ENCODE results near the gene VAV3. TPM values are rescaled to one million over a fixed set of nuclear protein-coding genes. Genes with fewer than 3 reads are reported as not detected.

VAV3 gene
- total and polyA plus RNA-seq, 10 of the 15 experiments (the other 5 are each of a cell fraction or from before 2014, with no cell fraction given) = 0.84 to 5.5 (median 3.4) TPM

DNA sequence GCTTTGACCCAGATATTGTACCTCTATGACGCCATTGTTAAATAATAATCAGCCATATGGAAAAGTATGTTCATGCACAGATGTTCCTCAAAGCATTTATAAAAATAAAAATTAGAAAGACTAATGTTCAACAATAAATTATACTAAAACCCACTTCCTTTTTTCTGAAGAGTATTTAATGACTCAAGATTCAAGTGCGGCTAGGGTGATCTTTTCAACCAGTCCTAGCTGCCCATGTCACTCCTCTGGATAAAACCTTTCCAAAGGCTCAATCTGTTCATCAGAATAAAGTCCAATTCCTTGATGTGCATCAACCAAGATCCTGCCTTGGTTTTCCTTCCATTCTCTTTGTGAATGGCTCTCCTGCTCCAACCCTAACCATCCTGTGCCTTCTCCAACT lies 292.0 kb downstream of the VAV3 start:
- Histone ChIP-seq H3K9ac (ENCODE audit: control insufficient read depth, insufficient read depth, low read length) (no peak overlapping the region), H3K9me3 (replicated peaks; ENCODE audit: control insufficient read depth, insufficient read depth, low read length) (no peaks in the 10 kb centered on the region), H4K20me1 (ENCODE audit: control insufficient read depth, insufficient read depth) (no peaks in the 10 kb centered on the region), H3K79me2 (ENCODE audit: control insufficient read depth, insufficient read depth, low read length) (no peaks in the 10 kb centered on the region), H3K4me3 (no peak overlapping the region), H3K4me1 (ENCODE audit: control insufficient read depth, insufficient read depth, low read length) (no peaks in the 10 kb centered on the region), H3K27me3 (replicated peaks in 1 of 2; ENCODE audit: control insufficient read depth in 2 of 2, insufficient read depth in 2 of 2, low read length in 1 of 2) (no peaks in the 10 kb centered on the region), H2AFZ (ENCODE audit: control insufficient read depth, low read depth, low read length) (no peak overlapping the region), H3K36me3 (ENCODE audit: control insufficient read depth in 2 of 2, insufficient read depth in 2 of 2, low read length in 1 of 2) (no peaks in the 10 kb centered on the region), H3K4me2 (ENCODE audit: control insufficient read depth, insufficient read depth) (no peak overlapping the region), H3K27ac (ENCODE audit: control insufficient read depth, insufficient read depth) (no peak overlapping the region)
- SMC1A ChIA-PET (ENCODE audit: uncharacterized antibody, unreplicated experiment) = no interaction called here
- CTCF ChIA-PET = no interaction called here
- intact Hi-C loops (cut with micrococcal nuclease; ENCODE audit: unreplicated experiment) = no loop called here
- TF ChIP-seq SMAD5 (IDR thresholded peaks at IDR 0.05; ENCODE audit: low read depth) (no peak), NBN (IDR thresholded peaks at IDR 0.05) (no peak), MYC (IDR thresholded peaks at IDR 0.05; ENCODE audit: insufficient read depth, insufficient read length, insufficient replicate concordance, low read length, severe bottlenecking) (no peak), NR2C1 (IDR thresholded peaks at IDR 0.05) (no peak), JUND (IDR thresholded peaks at IDR 0.05; ENCODE audit: low read depth, low read length) (no peak)
- FAIRE-seq (no peak), DNase-seq (ENCODE audit: low read depth, low spot score) (no peak), ATAC-seq (no peak)
- in situ Hi-C loops (cut with MboI) = no loop called here
- 73% methylated on average over 2 of the region's 2 CpGs for WGBS (ENCODE audit: insufficient coverage, insufficient replicate concordance, low lambda C conversion rate, missing lambda C conversion rate)
- POLR2A ChIA-PET = no interaction called here
- RAD21 ChIA-PET (ENCODE audit: unreplicated experiment) = no interaction called here
- no TSS peak for BruUV-seq (replicated peaks)

DNA sequence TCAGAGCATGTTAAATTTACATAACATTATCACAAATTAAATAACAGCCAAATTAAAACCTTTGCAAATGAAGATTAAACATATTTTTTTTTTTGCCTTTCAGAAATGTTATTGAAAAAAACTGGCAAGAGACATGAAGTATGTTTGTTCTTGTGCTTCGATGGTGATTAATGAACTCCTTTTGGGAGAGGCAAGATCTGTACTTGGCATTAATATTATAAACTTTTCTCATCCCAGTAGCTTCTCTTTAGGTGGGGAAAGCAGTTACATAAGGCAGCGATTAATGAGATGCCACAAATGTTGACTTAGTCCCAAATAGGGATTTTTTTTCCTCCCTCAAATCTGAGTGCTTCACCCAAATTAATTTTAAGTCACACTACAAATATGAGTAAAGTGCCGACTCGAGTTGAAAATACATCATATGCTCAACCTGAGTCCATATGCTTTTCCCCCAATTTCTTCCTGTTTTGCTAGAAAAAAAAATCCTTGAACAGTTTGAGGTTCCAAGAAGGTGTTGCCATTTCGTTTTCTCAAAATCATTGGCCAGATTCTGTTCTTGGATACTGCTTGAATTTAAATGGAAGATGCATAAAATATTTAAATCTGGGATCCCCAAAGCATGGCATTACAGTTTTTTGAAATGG lies 294.5 kb downstream of the VAV3 start:
- WGBS (ENCODE audit: insufficient coverage, insufficient replicate concordance, low lambda C conversion rate, missing lambda C conversion rate) = 31% methylated on average over 5 of the region's 5 CpGs
- no TSS peak for BruUV-seq (replicated peaks)
- H3K36me3 ChIP-seq (ENCODE audit: control insufficient read depth in 2 of 2, insufficient read depth in 2 of 2, low read length in 1 of 2) = no peaks in the 10 kb centered on the region
- H3K79me2 ChIP-seq (ENCODE audit: control insufficient read depth, insufficient read depth, low read length) = no peaks in the 10 kb centered on the region
- no peak overlapping the region for H3K9ac ChIP-seq (ENCODE audit: control insufficient read depth, insufficient read depth, low read length)
- ChIA-PET RAD21 (ENCODE audit: unreplicated experiment) (no interaction called here), CTCF (no interaction called here), POLR2A (no interaction called here), SMC1A (ENCODE audit: uncharacterized antibody, unreplicated experiment) (no interaction called here)
- no peaks in the 10 kb centered on the region for H4K20me1 ChIP-seq (ENCODE audit: control insufficient read depth, insufficient read depth)
- H3K27ac ChIP-seq (ENCODE audit: control insufficient read depth, insufficient read depth) = no peak overlapping the region
- no peaks in the 10 kb centered on the region for H3K27me3 ChIP-seq (replicated peaks in 1 of 2; ENCODE audit: control insufficient read depth in 2 of 2, insufficient read depth in 2 of 2, low read length in 1 of 2)
- no peak for FAIRE-seq
- intact Hi-C loops (cut with micrococcal nuclease; ENCODE audit: unreplicated experiment) (no loop called here), in situ Hi-C loops (cut with MboI) (no loop called here)
- no peaks in the 10 kb centered on the region for H3K9me3 ChIP-seq (replicated peaks; ENCODE audit: control insufficient read depth, insufficient read depth, low read length)
- no peaks in the 10 kb centered on the region for H3K4me1 ChIP-seq (ENCODE audit: control insufficient read depth, insufficient read depth, low read length)
- no peak overlapping the region for H2AFZ ChIP-seq (ENCODE audit: control insufficient read depth, low read depth, low read length)
- H3K4me3 ChIP-seq = no peak overlapping the region
- H3K4me2 ChIP-seq (ENCODE audit: control insufficient read depth, insufficient read depth) = no peak overlapping the region
- no peak for ATAC-seq
- no peak for DNase-seq (ENCODE audit: low read depth, low spot score)
- TF ChIP-seq CHD2 (IDR thresholded peaks at IDR 0.05; ENCODE audit: borderline replicate concordance, low read depth, low read length) (no peak), NBN (IDR thresholded peaks at IDR 0.05) (no peak), POLR2AphosphoS2 (IDR thresholded peaks at IDR 0.05; ENCODE audit: low read depth, low read length) (no peak), LARP7 (IDR thresholded peaks at IDR 0.05) (no peak), MYC (IDR thresholded peaks at IDR 0.05; ENCODE audit: insufficient read depth, insufficient read length, insufficient replicate concordance, low read length, severe bottlenecking) (no peak), HDGF (IDR thresholded peaks at IDR 0.05) (no peak), IKZF1 (conservative IDR thresholded peaks at IDR 0.05) (no peak), TCF3 (IDR thresholded peaks at IDR 0.05; ENCODE audit: borderline replicate concordance, insufficient read depth, low read depth, low read length) (no peak), KAT2A (conservative IDR thresholded peaks at IDR 0.05; ENCODE audit: control insufficient read depth, low read depth, low read length) (no peak), RBBP5 (conservative IDR thresholded peaks at IDR 0.05) (no peak), ATF7 (IDR thresholded peaks at IDR 0.05; ENCODE audit: low read depth) (no peak)
- TF ChIP-seq, protein P1, sequence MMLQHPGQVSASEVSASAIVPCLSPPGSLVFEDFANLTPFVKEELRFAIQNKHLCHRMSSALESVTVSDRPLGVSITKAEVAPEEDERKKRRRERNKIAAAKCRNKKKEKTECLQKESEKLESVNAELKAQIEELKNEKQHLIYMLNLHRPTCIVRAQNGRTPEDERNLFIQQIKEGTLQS (IDR thresholded peaks at IDR 0.05; ENCODE audit: borderline replicate concordance, extremely low read depth, low read depth, low read length) = no peak
- TF ChIP-seq, protein P2, sequence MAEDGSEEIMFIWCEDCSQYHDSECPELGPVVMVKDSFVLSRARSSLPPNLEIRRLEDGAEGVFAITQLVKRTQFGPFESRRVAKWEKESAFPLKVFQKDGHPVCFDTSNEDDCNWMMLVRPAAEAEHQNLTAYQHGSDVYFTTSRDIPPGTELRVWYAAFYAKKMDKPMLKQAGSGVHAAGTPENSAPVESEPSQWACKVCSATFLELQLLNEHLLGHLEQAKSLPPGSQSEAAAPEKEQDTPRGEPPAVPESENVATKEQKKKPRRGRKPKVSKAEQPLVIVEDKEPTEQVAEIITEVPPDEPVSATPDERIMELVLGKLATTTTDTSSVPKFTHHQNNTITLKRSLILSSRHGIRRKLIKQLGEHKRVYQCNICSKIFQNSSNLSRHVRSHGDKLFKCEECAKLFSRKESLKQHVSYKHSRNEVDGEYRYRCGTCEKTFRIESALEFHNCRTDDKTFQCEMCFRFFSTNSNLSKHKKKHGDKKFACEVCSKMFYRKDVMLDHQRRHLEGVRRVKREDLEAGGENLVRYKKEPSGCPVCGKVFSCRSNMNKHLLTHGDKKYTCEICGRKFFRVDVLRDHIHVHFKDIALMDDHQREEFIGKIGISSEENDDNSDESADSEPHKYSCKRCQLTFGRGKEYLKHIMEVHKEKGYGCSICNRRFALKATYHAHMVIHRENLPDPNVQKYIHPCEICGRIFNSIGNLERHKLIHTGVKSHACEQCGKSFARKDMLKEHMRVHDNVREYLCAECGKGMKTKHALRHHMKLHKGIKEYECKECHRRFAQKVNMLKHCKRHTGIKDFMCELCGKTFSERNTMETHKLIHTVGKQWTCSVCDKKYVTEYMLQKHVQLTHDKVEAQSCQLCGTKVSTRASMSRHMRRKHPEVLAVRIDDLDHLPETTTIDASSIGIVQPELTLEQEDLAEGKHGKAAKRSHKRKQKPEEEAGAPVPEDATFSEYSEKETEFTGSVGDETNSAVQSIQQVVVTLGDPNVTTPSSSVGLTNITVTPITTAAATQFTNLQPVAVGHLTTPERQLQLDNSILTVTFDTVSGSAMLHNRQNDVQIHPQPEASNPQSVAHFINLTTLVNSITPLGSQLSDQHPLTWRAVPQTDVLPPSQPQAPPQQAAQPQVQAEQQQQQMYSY (CRISPR knock-in tag; IDR thresholded peaks at IDR 0.05) = no peak

Measured in GM12878 (cell line).